HK-2 (cell line): ENCODE data around the gene NCK1.

Experiments
- DNase-seq: peaks from one replicate; pipeline ENCODE4 v3.0.0-alpha.2; 2018; ENCODE audit not compliant: unreplicated experiment

NCK1 gene

DNA sequence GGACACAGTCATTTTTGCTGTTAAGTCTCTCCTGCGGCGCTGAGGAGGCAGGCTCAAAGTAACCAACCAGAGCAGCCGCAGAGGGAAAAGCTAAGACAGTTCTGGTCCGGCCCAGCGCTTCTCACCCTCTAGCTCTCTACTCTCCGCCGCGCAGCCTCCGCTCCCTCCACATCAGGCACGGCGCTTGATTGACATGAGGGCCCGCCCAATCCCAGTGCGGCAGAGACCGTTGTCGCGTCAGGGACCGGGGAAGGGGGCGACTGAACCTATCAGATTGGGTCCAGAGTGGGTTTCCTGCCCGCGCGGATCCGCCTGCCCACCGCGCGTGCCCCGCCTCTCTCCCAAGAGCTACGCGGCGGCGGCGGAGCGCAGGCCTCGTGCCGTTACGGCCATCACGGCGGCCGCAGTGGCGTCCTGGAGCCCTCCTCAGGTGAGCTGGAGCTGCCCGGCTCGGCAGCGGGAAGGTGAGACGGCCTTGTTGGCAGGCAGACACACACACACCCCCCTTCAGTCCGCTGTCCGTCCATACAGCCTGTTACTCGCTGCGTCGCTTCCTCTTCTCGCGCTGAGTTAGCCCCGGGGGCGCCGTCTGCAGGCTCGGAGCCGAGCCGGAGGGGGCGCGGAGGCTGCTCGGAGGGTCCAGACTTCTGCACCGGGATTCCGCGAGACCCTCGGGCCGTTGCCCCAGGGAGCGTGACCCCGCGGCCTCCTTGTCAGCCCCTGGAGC lies at the start of gene NCK1:
NCK1 (plus strand) TSS at position 319 of the 727 bp plus-strand sequence. CDS start 65,794 bp downstream, outside the sequence.
- peak; percentile 100 for DNase-seq

DNA sequence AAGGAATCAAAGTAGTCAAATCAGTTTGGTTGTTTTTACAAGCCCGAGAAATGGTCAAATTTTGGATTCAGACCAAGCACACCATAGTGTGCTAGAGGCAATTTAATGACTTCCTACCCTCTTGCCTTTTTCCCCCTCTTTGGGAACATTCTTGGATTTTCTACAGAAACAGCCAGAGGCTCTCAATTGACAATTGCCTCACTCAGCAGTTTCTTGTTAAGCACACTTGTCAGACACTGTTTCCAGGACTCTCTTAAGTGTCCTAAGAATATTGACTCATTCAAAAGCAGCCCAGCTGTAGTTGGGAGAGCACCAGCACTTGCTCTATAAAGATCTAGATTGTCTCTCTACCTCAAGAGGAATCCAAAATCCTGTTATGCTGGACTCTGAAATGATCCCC lies 44.6 kb upstream of the NCK1 start:
- DNase-seq, result no peak

DNA sequence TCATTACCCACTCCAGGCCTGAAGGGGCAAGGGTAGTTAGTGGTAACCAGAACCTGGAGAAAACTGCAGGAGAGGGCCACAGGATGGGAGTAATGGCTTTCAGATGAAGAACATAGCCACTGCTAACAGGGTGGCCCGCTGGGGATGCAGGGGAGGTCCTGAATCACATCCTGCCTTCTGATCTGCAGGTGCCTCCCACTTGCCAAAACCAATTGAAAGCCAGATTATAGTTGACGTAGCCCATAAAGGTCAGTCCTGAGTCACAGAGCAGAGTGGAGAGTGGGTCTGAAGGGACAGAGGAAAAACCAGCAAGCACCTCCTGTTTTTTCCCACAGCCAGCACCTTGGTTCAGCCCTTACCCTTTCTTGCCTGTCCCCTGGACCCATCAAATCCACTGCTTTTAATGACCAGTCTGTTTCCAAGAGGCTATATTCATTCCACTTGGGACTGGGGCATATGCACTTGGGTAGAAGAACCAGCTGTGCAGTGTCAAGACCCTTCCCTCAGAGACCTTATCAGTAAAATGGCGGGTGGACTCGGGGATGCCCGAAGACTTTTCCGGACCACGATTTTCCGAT lies 43.7 kb upstream of the NCK1 start:
- peak; percentile 87 for DNase-seq

DNA sequence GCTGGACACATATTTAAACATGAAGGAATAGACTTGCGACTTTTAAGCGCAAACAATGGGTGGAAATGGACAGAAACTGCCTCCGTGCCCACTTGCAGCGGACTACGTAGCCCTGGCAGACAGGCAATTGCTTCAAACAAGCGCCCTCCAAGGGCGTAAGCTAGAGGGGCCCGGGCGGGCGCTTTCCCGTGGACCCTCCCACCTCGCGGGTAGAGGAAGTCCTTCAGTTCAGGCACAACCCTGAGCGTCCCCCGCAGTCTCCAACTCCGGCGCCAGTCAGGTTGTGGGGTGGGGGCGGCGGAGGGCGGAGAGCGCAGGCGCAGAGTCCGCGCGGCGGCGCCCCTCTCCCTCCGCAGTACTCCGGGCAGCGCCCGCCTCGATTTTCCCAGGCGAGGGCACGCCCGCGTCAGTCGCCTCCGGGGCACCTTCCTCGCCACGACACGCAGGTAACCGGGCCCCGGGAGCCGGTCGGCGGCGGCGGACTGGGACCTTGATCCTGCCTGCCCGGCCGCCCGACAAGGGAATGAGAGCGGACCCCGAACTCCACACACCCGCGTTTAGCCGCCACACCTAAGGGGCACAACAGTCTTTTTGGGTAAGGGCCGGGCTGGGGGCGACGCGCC lies 43.1 kb upstream of the NCK1 start, which contains the start of gene SLC35G2:
SLC35G2 (plus strand) TSS at position 358 of the 623 bp plus-strand sequence. CDS start 35,335 bp downstream, outside the sequence.
- DNase-seq, result peak; percentile 88

DNA sequence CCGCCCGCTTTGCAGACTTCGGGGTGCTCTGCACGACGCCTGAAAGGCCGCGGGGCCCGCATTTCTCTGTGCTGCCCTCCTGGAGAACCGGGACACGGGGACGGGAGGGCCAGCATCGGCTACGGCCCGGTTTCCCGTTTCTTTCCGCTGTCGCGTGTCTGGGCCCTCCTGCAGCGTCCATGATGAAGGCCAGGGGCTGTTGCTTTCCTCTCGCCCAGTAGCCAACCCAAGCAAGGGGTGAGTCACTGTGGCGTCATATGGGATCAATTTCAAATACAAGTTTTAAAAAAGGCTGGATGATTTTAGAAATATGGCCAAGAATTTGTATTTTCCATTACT lies 42.6 kb upstream of the NCK1 start:
- DNase-seq, result peak; percentile 68

DNA sequence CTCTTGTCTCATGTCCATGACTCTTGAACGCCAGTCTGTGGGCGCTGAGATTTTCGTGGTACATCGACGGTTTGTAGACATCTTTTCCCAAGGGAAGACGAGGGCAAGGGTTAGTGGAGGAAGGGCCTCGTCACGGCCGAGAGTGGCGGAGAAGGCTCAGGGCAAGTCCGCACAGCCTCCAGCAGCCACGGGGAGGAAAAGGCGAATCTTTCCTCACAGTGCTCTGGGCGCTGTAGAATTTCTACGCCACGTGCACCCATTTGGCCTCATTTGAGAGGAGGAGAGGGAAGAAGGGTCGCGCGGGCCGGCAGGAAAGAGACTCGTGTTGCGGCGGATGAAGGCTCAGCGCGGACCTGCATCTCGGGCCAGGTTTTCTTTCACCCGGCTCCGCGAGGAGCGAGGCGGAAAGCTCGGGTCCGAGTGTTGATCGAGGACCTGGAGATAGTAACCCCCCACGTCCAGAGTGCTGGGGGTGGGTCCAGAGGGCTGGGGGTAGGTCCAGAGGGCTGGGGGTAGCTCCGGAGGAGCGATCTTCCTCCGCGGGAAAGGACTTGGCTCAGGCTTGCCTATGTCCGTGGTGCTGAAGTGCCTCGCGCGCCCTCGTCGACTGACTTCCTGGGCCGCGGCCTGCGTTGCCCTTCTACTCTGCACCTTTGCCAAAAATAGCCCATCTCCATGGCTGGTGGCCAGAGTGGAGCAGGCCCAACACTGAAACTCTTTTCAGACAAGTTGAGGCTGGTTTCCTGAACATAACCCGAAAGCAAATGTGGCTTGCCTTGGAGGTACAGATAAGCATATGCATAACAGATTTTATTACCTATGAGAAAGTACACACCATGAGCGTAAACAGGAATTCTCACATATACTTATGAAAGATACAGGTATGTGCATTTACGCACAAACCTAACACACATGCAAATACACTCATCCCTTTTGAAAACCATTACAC lies 42.0 kb upstream of the NCK1 start:
- peak; percentile 80 for DNase-seq

DNA sequence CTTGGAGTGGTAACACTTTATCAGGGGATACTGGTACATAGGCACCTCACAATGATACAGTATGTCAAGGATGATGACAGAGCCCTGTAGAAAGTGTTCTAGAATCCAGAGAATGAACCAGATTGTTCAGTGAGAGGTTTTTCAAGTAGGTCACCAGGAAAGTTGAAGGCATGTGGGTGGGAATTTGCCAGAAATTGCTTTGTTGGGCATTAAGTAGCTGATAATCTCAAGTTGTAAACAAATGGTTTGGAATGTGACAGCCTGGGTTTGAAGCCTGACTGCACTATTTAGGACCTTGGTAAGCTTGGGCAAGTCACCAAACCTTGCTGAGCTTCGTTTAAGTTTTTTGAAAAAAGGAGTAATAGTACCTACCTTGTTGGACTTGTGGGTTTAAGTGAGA lies 30.5 kb upstream of the NCK1 start:
- no peak for DNase-seq

DNA sequence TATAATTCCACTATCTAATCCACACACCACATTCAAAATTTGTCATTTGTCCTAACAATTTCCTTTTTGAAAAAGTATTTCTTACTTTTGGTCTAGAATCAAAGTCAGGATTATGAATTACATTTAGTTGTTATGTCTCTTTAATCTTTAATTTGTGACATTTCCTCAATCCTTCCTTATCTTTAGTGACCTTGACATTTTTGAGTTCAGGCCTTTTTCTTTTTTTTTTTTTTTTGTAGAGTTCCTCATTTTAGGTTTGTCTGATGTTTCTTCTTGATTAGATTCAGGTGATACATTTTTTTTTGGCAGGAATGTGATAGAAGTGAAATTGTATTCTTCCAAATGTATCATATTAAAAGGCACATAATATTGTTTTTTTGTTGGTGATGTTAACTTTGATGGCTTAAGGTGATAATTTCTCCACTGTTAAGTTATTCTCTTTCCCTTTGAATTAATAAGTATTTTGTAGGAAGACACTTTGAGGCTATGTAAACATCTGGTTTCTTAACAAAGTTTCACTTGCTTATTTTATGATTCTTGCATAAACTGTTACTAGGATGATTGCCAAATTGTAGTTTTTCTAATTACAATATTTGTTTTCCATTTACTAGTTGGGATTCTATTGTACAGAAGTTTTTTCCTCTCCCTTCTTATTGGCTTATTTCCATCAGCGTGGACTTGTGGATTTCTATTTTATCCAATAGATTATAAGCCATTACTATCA lies 26.8 kb upstream of the NCK1 start:
- no peak for DNase-seq

DNA sequence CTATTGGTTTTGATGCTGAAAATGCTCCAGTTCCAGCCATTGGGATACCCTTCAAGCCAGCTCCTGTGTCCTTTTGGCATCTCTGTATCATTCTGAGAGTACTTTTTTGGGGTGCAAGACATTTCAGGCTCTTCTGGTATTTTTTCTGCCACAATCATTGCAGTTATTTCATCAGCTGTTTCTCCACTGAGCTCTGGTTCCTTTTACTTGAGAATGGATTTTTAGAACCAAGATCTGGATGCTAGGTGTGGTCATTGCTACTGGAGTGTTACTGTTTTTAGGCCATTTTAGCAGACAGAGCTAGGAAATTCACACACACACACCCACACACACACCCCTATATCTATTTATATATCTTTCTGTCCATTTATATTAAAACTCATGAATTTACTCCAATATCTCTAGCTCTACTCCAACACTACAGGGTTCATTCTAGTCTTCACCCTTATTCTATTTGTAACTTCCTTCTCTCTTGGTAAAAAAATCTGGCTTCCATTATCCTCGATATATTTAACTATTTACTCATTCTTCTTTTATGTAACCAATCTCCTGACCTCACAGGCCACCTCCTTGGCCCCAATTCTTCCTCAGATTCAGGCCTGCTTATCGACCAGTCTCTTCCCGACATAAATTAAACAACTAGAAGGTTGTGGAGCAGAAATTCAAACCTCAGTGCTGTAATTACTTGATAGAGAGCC lies 26.0 kb upstream of the NCK1 start:
- no peak for DNase-seq

DNA sequence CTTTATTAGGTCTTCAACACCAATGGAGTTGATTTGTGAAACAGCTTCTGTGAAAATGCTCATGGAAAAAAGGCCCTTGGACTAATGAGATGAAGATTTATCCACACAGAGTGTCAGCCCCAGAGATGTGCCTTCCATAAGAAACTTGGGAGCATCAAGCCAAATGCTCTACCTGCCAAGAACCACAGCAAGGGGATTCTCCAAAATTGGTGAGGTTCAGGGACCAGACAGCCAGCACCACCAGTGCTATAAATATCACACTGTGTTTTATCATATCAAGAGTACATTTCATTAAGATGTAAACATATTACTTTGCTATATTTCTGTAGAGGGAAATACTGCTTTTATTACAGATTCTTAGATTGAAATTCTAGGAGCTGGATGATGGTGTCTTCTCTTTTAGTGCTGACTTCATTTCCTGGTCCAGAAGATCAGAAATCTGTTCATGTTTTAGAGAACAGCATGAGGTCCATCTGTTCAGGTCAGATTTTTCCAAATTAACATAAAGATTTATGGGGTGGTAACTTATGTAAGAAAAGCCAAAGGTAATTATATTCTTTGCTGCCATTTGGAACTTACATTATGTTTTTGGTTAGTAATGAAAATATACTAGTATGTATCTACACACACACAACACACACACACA lies 25.4 kb upstream of the NCK1 start:
- no peak for DNase-seq

DNA sequence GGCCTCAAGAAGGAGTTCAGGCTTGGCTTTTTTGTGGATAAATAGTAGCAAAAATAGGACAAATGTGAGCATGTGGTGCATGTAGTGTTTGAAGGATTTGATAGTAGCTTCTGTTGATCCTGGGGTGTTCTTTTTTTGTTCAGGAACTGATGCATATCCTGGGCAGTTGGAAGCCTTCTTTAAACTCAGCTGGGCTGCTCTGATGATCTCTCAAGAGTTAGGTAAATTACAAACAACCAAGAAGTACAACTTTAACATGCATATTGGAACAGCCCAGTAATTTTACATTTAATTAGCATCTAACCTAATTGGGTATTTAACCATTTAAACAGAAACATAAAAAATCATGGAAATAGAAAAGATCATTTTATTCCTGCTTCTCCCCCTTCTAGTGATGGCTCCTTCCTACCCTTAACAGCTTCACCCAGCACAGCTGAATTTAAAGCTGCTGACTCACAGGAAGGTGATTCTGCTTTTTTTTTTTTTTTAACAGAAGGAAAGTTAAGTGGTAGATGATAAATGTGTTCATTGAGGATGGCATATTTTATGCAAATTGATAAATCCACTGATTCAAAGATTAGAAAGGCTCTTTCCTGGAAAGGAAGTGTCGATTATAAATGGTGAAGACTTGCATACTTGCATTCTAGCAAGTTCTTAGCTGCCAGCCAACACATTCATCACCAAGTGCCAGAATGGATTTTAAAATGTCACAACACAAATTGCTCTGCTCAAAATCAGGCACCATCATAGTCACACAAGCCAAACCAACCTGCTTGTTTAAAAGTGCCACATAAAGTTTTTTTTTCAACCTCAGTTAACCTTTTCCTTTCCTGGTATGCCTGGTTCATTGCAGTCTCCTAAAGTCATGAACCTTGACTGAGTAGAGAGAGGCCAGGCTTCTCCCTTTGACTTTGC lies 23.1 kb upstream of the NCK1 start:
- DNase-seq, result no peak

DNA sequence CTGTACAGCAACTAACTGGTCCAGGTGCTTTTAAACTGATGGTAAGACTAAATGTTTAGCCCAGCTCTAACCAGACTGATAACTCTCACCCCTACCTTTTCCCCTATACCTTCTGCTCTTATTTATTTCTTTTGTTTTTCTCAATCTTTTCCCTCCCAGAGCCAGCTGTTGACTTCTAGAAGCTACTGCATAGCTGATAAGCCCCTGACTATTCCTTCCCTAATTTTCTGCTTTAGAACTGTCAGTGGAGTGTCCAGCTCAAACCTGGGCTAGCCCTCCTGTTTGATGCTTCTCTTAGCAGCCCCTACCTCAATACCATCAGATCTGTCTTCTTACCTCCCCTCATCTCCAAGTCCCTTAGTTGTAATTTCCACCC lies 22.5 kb upstream of the NCK1 start:
- DNase-seq, result no peak

DNA sequence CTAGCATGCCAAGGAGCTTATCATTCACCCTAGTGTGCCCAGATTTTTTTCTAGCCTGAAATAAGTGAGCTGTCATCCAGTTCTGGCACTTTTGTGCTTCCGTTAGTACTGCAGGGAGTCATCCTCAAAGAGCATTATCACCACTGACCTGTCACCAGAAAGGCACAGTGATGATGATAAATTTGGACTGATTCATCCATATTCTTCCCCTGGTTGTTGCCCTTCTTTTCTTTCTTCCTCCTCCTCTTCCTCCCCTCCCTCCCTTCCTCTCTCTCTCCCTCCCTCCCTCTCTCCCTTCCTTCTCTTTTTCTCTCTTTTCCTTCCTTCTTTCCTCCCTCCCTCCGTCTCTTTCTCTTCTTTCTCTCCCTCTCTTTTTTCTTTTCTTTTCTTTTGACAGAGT lies 21.8 kb upstream of the NCK1 start:
- DNase-seq, result no peak

DNA sequence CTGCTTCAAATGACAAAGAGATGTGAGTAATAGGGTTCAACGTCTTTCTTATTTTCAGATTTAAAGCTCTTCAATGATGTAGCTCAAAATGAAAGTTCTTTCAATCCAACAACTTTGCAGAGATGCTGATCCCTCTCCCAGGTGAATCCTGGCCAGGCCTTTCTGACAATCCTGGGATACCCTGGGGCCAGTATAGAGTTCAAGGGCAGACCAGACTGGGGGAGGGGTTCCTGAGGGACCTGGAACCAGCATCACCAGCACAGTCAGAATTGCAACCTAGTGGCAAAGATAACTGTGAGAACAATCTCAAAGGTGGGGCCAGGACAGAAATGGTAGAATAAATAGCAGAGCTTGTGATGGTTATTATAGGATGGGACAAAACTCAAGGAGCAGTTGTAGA lies 19.7 kb upstream of the NCK1 start:
- DNase-seq, result no peak

DNA sequence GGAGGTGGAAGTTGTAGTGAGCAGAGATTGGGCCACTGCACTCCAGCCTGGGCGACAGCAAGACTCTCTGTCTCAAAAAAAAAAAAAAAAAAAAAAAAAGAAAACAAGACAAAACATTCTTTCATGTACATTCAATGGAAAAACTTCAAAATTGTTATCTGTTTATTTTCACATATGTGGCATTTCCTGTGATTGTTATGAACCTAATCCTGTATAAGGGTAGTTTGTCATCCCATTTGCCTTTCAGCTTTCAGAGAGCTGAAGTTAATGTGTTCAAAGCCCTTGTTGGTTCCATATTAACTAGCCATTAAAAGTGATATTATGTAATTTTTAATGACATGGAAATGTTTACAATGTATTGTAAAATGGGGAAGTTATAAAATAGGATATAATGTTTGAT lies 17.3 kb upstream of the NCK1 start:
- DNase-seq, result no peak

DNA sequence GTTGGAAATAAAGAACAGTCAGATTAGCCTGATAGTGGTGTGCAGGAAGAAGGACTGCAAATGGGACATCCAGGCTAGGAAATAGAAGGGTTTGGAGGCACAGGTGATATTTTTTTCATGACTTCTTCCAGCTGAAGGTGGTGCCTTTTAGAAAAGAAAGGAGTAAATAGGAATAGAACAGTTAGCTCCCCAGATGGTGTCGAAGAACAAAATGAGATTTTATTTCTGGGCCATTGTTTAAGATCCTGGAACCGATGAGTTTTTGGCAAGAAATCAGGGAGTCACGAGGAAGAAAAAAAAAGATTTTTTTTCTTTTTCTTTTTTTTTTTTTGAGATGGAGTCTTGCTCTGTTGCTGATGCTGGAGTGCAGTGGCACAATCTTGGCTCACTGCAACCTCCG lies 9.8 kb upstream of the NCK1 start:
- no peak for DNase-seq

DNA sequence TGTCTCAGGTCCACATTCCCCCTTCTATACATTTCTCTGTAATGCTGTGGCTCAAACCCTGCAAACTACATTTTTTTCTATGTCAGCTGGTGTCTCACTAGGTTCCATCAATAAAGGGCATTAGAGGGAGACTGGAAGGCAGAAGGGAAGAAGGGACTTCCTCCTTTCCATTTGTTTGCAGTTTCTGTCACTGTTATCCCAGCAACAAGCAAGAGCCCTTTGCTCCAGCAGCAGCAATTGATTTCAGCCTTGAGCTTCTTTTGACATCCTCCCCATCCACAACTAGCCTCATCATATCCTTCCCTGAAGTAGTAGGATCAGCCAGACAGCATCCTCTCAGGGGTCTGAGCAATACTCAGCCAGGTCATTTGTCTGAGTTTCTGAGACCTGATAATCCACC lies 5.3 kb upstream of the NCK1 start:
- DNase-seq, result no peak

DNA sequence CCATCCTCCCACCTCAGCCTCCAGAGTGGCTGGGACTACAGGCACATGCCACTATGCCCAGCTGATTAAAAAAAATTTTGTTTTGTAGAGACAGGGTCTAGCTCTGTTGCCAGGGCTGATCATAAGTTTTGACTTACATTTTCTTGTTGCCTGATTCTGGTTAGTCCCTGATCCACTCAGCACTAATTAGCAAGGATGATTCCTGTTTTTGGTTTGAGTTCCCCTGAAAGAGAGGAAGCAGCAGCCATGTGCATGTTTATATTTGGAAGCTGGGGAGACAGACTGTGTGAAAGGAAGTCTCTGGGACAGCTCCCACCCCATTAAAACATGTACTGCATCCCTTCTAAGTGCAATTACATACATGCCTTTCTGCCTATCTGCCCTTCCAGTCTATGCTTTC lies 3.6 kb upstream of the NCK1 start:
- DNase-seq, result no peak

DNA sequence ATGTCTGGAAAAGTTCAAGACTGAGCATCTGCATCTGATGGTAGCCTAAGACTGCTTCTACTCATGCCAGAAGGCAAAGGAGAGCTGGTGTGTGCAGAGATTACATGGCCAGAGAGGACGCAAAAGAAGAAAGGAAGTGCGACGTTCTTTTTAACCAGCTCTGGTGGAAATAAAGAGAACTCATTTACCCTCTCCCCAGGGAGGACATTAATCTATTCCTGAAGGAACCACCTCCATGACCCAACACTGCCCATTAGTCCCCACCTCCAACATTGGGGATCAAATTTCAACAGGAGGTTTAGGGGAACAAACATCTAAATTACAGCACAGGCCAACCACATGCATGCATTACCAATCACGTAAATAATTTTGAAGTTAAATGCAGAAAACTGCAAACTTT lies 1.5 kb upstream of the NCK1 start:
- no peak for DNase-seq
